ENCODE results near the gene RELN. TPM values are rescaled to one million over a fixed set of nuclear protein-coding genes. Genes with fewer than 3 reads are reported as not detected.

RELN gene
- total and polyA plus RNA-seq, 11 donors: 0.16 to 3.5 (median 1.3) TPM

GRCh38 chr7:103955985-103956384 is 33.5 kb downstream of the RELN start:
- Histone ChIP-seq H3K4me3 (no peak overlapping the region), H3K27ac (no peak overlapping the region), H3K9me3 (no peaks in the 10 kb centered on the region), H3K36me3 (no peaks in the 10 kb centered on the region), H3K27me3 (peaks cover 0 to 6% (median 0%) of the 10 kb centered on the region in 9 donors), H3K4me1 (no peaks in the 10 kb centered on the region)
- 48 to 76% (median 57%) methylated on average over 2 of the region's 2 CpGs for WGBS, 4 donors
- DNase-seq (no peak), ATAC-seq (no peak)
- intact Hi-C loops (cut with DNase I): loop anchor here in 1 of 10 donors (10.0 kb wide), 1 partner anchor 59 kb away; no protein-coding TSS in a partner anchor
- TF ChIP-seq CTCF (IDR thresholded peaks at IDR 0.05) (no peak), POLR2A (IDR thresholded peaks at IDR 0.05) (no peak)

- Histone ChIP-seq H3K4me3 (no peak overlapping the region), H3K9me3 (no peaks in the 10 kb centered on the region), H3K27me3 (no peaks in the 10 kb centered on the region), H3K4me1 (no peaks in the 10 kb centered on the region), H3K27ac (no peak overlapping the region), H3K36me3 (no peaks in the 10 kb centered on the region)
- WGBS, 4 donors: 53 to 67% (median 62%) methylated on average over 1 of the region's 1 CpG
- intact Hi-C loops (cut with DNase I): loop anchor here in 1 of 10 donors (10.0 kb wide), 1 partner anchor 62 kb away; no protein-coding TSS in a partner anchor
- no peak for ATAC-seq
- DNase-seq: no peak
- no peak for TF ChIP-seq POLR2A (IDR thresholded peaks at IDR 0.05)
- no peak for TF ChIP-seq CTCF (IDR thresholded peaks at IDR 0.05)
Observed at GRCh38 chr7:103952408-103952807, 37.0 kb downstream of the RELN start.

- intact Hi-C loops (cut with DNase I): loop anchor here in 1 of 10 donors (10.0 kb wide), 1 partner anchor 63 kb away; no protein-coding TSS in a partner anchor
- DNase-seq (no peak), ATAC-seq (no peak)
- no peak overlapping the region for H3K27ac ChIP-seq
- H3K9me3 ChIP-seq: no peaks in the 10 kb centered on the region
- no peaks in the 10 kb centered on the region for H3K27me3 ChIP-seq
- no peaks in the 10 kb centered on the region for H3K36me3 ChIP-seq
- 54 to 60% (median 54%) methylated on average over 2 of the region's 2 CpGs for WGBS, 4 donors
- H3K4me1 ChIP-seq: no peaks in the 10 kb centered on the region
- TF ChIP-seq CTCF (IDR thresholded peaks at IDR 0.05): no peak
- no peak for TF ChIP-seq POLR2A (IDR thresholded peaks at IDR 0.05)
- no peak overlapping the region for H3K4me3 ChIP-seq
Observed at GRCh38 chr7:103951311-103951710, 38.1 kb downstream of the RELN start.

- no peak for ATAC-seq
- DNase-seq: no peak
- 60 to 75% (median 65%) methylated on average over 7 of the region's 7 CpGs for WGBS, 4 donors
- H3K27me3 ChIP-seq: no peaks in the 10 kb centered on the region
- intact Hi-C loops (cut with DNase I): no loop called here
- no peak overlapping the region for H3K27ac ChIP-seq
- no peaks in the 10 kb centered on the region for H3K4me1 ChIP-seq
- H3K9me3 ChIP-seq: no peaks in the 10 kb centered on the region
- H3K36me3 ChIP-seq: no peaks in the 10 kb centered on the region
- no peak for TF ChIP-seq POLR2A (IDR thresholded peaks at IDR 0.05)
- no peak for TF ChIP-seq CTCF (IDR thresholded peaks at IDR 0.05)
- no peak overlapping the region for H3K4me3 ChIP-seq
Observed at GRCh38 chr7:103949374-103949773, 40.1 kb downstream of the RELN start.

All from heart left ventricle (tissue), 16 donors.